ENCODE data around the gene RAB22A.

GRCh38 chr20:58277578-58278472 lies 31.7 kb upstream of the RAB22A start:
- TF ChIP-seq CTCF (conservative IDR thresholded peaks at IDR 0.05 in 1 of 2, IDR thresholded peaks at IDR 0.05 in 1 of 2; ENCODE audit: extremely low read depth in 1 of 2, insufficient read depth in 1 of 2, low read depth in 1 of 2, low read length in 2 of 2) (no peak), EZH2 (IDR thresholded peaks at IDR 0.05; ENCODE audit: borderline replicate concordance, low read length) (no peak)

Measured in mammary epithelial cell (primary cell).